ENCODE results near the gene DNAJB11.
"Not testable (repeated sequence)": the region's sequence is repeated elsewhere in the genome, so short reads cannot be mapped to it uniquely, and the experiment has no call there.

The DNAJB11 gene

DNA sequence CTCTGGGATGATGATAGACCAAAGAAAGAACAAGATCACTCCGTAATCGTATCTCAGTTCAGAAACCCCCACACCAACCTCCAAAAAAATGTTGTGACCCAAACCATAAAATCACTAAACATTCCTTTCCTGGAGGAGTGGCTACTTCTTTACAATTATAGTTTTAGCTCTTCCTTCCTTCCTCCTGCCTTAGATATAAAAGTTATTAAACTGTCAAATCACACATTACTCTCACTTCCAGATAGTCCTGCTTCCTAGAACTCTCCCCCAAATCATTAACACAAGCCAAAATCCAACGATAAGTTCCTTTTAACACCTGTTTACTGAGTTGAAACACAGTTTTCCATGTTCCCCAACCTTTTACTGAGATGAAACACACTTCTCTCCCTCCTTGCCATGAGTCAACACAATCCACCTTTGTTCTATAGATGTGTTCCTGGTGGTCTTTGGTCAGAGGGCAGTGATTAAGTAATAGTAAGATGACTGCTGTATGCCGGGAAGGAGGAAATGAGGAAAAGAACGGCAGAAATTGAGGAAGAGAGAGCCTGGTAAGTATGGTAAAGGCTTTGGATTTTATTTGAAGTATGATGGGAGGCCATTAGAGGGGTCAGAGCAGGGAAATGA lies 18.0 kb upstream of the DNAJB11 start:
- no peak for DNase-seq (ENCODE audit: low read depth in 2 of 2)

DNA sequence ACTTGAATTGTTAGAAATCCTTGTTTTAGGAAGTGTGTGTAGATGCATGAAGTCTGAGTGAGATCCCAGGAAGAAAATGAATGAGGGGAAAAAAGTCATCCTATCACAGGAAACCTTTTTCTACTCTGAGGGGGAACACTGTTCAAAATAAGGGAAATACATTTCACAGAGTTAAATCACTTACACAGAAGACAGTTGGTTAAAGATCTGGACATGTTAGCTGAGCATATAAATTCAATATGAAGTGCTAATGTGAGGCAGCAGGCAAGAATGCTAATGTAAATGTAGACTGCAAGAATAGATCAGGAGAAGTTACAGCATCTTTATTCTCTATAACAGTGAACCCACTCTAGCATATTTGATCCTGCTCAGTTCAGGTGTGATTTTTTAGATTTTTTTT lies 5.9 kb upstream of the DNAJB11 start:
- no peak for DNase-seq (ENCODE audit: low read depth in 2 of 2)

DNA sequence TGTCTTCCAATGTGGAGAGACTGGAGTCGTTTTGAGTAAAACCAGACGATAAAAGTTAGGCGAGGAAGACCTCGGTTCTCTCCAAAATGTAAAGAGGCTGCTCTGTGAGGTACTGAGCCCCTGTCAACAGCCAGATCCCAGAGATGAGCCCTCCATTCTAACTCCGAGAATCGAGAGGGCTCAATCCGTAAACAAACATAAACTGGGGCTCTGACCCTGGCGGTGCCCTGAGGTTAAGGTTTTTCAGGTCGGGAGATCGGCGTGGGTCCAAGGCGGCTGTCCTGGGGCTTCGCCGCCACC lies 3.8 kb upstream of the DNAJB11 start:
- DNase-seq (ENCODE audit: low read depth in 2 of 2), result no peak

DNA sequence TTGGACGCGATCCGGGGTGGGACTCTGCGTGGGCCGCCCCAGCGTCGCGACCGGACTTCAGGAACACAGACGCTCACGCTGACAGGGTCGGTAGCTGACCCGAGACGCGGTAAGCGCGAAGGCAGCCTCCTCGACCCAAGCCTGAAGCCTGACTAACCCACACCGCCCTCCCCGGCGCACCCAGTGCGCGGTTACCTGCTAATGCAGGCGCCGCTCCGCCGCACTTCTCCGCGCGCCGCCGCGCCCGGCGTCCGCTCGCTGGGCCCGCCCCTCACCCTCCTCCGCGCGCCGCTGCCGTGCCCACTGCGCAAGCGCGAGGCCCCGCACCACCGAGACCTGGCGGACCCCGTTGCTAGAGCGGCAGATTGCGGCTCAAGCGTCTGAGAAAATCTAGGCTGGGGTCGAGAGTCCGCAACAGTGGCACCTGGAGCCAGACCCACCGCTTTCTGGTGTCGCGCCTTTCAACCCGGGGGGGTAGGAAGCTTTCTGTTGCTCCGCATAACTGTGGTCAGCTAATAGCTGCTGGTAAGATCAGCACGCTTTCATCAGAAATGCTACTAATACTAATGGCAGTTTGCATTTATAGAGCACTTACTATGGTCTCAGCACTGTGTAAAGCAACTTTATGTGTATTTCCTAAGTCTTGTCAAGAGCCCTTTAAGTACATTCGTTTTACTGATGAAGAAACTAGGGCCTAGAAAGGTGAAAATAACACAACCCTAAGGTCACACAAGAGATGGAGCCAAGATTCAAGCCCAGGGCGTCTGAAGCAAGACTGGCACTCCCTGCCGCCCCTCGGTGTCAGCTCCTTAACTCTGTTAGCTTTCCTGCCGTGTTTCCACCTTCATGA lies 3.2 kb upstream of the DNAJB11 start, which contains the start of gene TBCCD1:
TBCCD1 (minus strand) TSS at position 268 of the 850 bp plus-strand sequence. CDS start 3,010 bp downstream, outside the sequence.
- DNase-seq (ENCODE audit: low read depth in 2 of 2), result peak; percentile 84 to 88

DNA sequence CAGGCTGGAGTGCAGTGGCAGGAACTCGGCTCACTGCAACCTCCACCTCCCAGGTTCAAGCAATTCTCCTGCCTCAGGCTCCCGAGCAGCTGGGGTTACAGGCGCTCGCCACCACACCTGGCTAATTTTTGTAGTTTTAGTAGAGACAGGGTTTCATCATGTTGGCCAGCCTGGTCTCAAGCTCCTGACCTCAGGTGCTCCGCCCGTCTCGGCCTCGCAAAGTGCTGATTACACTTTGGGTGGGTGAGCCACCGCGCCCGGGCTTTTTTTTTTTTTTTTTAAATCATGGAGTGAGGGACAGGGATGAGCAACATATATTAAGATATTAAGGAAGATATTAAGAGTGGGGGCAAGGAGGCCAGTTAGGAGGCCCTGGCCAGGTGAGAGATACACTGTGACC lies 1.2 kb upstream of the DNAJB11 start:
- not testable (repeated sequence) for DNase-seq (ENCODE audit: low read depth in 2 of 2)

DNA sequence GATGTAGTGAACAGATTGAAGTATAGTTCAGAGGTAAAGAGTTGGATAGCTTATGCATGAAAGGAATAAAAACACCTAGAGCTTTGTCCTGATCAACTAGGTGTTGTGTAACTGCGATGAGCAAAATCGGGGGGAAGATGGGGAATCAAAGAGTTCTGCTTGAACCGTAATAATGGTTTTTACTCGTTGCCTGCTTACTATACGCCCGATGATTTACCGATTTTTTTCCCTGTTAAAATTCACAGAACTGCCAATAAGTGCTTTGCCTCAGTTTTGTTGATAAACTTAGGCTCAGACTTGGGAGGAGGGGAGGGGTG lies 783 bp upstream of the DNAJB11 start:
- DNase-seq (ENCODE audit: low read depth in 2 of 2), result no peak

DNA sequence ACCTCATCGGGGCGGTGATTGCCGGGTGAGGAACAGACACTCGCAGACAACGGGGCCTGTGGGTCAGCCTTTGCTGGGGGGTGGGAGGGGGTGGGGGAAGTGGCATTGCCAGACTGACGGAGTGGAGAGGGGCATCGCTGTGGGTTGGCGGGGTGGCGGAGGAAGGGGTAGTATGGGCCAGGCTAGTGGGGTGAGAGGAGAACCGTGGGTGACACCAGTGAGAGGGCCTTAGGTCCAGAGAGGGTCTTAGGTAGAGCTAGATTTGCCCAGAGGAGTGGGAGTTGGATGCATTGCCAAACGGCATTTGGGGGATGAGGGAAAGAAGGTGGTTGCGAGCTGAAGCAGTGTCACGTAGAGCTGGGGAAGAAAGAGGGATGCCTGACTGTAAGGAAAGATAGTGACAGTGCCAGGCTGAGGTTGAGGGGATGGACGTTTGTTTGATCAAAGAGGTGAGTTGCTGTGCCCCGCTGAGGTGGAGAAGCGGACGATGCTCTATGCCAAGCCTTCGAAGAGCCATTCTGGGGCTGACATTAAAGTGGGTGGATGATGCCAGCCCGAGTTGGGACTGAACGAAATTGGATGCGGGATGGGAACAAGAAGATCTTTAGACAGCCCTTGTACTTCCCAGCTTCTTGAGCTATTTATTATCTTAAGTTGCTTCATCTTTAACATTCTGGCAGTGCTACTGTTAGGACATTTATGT lies 572 bp downstream of the DNAJB11 start:
- DNase-seq (ENCODE audit: low read depth in 2 of 2), result no peak

DNA sequence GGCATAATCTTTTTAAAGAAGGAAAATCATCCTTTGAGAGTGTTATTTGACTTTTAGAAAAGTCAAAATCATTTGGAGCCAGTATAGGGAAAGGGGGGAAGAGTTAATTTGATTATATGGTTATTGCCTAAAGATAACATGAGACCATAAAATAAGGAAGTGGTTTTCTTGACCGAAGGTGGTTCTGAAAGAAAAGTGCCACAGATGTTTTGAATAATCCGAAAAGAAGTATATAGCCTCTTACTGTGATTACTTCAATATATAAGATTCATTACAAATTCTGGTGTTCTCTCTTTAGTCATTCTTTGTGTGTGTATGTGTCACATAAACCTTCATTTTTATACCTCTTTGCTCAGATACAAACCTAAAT lies 1.1 kb downstream of the DNAJB11 start:
- no peak for DNase-seq (ENCODE audit: low read depth in 2 of 2)

DNA sequence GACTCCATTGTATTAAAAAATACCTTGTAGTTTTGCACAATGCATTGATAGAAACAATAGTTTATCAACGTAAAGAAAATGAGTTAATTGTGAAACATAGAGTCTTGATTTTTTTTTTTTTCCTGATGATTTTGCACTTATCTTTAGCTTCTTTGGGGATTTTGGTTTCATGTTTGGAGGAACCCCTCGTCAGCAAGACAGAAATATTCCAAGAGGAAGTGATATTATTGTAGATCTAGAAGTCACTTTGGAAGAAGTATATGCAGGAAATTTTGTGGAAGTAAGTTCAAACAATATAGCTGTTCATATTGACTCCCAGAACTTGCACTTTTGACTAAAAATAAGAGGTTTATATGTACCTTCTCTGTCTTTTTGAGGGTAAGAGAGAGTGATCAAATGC lies 7.0 kb downstream of the DNAJB11 start:
- no peak for DNase-seq (ENCODE audit: low read depth in 2 of 2)

DNA sequence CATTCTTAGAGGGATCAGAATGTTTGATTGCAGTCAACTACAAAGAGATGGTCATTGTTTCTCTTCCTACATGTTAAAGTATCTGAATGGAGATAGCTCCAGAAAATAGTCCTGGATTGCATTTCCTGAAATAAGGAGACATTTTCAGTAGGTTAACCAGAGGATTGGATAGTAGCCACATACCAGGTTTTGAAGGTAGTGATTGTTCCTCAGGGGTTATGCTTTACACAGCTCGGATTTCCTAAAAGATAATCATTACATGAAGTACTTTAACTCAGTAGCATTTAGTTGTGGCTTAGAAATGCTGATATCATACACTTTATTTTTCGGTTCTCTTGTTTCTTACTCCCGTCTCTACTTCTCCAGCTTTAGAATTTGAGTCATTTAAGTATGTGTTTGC lies 10.3 kb downstream of the DNAJB11 start:
- no peak for DNase-seq (ENCODE audit: low read depth in 2 of 2)

DNA sequence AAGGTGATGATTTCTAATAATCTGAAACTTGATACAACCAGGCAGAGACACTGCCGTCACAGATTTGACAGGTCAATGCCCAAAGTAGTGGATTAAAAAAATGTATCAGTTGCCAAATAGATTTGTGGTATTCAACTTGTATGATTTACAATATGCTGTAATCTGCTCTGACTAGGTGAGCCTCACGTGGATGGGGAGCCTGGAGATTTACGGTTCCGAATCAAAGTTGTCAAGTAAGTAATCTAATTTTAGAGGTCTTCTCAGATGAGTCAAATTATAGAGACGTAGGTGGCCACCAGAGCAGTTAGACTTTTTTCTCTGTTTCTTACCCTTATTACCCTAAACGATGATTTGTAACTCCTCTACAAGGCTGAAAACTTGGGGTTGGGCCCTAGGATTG lies 12.0 kb downstream of the DNAJB11 start:
- DNase-seq (ENCODE audit: low read depth in 2 of 2), result no peak

DNA sequence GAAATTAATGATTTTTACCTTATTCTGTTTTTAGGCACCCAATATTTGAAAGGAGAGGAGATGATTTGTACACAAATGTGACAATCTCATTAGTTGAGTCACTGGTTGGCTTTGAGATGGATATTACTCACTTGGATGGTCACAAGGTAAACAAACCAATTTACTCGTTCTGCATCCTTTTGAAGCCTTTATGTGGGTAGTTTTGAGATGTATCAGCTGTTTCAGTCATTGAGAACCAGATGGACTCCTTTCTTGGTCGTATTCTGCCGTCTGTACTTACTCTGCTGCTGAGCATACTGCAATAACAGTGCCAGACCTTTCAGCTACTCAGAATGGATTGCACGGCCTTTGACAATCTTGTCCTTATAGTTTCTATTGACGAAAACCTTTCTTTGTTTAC lies 13.3 kb downstream of the DNAJB11 start:
- DNase-seq (ENCODE audit: low read depth in 2 of 2), result no peak

DNA sequence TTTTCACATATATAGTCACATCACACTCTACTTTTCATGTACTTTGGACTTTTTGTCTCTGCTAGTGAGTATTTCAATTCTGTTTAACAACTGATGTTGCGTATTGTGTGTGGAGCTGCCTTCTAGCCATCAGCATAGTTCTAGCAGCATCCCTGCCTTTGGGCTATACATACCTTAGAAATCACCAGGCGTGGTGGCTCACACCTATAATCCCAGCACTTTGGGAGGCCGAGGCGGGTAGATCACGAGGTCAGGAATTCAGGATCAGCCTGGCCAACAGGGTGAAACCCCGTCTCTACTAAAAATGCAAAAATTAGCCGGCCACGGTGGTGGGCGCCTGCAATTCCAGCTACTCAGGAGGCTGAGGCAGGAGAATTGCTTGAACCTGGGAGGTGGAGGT lies 15.7 kb downstream of the DNAJB11 start:
- not testable (repeated sequence) for DNase-seq (ENCODE audit: low read depth in 2 of 2)

DNA sequence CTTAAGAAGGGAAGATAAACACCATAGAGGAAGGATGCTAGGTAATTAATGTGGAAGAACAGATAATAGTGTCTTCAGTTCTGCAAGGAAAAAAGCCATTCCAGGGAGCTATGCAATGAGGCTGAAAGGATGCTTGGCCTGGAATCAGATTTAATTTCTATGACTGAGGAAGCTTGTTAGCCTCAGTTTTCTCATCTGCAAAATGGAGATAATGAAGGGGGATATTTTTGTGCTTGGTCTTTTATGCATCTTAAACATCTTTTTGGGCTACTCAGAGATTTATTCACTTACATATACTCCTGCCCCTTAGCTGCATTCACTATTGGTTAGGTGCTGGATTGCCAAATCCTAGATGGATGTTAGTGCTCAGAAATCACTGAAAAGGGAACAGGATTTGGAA lies 16.7 kb downstream of the DNAJB11 start:
- no peak for DNase-seq (ENCODE audit: low read depth in 2 of 2)

DNA sequence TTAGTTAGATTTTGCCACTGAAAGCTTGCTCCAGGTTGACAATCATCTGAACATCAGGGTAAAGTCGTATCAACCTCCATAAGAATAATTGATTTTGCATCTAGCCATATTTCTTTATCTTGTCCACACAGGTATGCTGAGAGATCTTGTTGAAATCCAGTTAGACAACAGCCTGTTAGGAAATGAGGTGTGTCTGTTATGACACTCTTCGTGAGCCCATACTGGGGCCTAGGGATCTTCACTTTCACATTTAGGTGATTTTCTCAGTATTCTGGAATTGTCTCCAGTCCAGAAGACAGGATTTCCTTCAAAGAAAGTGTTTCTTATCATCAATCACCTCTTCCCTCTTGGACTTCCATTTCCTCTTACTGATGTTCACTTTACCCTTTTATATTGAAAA lies 18.1 kb downstream of the DNAJB11 start:
- no peak for DNase-seq (ENCODE audit: low read depth in 2 of 2)

DNA sequence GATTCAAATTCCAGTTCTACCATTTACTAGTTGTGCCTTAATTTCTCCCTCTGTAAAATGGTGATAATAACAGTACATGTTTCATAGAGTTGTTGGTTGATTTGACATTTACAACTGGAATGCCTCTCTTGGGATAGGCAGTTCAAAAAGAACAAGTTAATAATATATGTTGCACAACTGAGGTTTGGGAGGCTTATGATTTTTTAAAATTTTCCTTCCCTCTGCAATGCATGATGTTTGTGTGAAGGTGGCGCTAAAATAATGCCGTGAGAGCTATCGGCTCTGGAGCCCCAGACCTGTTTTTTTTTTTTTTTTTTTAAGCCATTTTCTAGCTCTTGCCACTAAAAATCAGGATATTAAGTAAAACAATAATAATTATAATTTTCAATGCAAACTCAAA lies 18.6 kb downstream of the DNAJB11 start:
- DNase-seq (ENCODE audit: low read depth in 2 of 2), result no peak

DNA sequence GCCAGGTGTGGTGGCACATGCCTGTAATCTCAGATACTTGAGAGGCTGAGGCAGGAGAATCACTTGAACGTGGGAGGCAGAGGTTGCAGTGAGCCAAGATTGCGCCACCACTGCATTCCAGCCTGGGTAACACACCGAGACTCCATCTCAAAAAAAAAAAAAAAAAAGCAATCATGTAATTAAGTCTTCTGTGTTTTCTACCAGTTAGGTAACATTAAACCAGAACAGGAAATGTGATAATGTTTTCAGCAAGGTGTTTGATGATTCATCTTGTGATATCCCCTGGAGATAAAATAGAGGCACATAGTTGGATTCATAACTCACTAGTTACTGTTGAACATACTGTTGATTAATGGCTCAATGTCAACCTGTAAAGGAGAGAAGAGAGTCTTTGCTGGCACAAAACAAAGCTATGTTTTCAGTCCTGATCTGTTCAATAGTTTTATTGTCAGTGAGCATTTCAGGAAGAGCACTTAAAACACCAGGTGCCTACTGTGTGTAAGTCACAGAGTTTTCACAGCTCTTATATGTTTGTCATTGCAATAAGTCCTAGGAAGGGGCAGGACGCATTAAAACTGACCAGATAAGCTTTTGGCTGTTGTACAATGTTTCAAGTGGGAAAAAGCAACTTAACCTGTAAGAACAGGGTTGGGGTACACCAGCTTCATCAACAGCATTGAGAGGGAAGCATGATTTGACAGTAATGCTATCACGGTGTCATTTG lies 19.5 kb downstream of the DNAJB11 start:
- DNase-seq (ENCODE audit: low read depth in 2 of 2), result no peak

DNA sequence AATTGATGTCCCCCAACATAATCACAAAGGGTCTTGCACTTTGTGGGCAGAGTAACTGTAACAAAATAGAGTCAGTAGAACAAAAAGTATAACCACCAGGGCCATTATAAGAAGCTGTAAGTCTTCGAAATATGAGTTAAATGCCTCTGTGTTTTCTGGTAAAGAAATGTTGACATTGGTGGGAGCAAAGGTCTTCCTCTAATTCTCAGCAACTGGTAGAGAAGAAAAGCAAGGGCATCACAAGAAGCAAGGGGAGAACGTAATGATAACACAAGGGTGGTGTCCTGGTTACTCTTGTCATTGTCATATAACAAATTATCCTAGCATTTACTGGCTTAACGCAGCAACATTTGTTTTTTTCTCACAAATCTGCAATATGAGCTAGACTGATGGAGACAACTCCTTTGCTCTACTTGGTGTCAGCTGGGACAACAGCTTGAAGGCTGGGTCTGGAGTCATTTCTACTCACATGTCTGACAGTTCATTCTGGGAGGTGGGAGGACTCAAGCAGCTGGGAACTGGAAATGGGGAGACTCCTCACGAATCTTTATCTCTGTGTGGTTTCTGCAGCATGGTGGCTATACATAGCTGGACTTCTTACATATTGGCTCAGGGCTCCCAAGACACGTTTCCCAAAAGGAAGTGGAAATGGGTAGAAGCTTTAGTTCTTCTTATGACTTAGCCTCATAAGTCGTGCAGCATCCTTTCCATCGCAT lies 20.2 kb downstream of the DNAJB11 start:
- no peak for DNase-seq (ENCODE audit: low read depth in 2 of 2)

DNA sequence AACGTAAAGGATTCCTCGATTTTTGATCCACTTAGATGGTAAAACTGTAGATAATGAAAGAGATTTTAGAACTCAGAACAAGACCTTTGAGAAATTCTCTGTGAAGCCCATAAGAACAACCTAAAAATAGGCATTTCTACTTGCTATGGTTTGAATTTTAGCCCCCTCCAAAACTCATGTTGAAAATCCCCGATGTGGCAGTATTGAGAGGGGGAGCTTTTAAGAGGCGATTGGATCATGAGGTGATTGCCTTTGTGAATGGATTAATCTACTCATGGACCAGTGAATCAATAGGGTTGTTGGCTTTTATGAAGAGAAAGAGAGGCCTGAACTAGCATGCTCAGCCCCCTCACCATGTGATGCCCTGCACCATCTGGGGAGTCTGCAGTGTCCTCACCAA lies 22.2 kb downstream of the DNAJB11 start:
- DNase-seq (ENCODE audit: low read depth in 2 of 2), result no peak

DNA sequence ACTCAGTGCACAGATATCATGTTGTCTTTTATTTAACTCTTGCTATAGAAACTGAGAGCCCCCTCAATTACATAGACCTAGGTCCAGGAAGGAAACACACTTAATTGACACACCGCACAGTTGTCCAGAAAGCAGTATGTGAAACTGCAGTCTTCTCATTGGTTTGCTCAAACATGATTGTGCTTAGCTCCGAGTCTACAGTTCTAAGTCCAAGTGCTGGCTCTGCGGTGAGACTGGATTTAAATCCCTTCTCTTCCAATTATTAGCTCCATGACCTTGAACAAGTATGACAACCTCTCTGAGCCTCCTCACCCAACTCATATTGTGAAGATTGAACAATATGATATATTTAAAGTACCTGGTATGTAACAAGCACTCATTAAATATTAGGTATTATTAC lies 23.3 kb downstream of the DNAJB11 start:
- no peak for DNase-seq (ENCODE audit: low read depth in 2 of 2)

DNA sequence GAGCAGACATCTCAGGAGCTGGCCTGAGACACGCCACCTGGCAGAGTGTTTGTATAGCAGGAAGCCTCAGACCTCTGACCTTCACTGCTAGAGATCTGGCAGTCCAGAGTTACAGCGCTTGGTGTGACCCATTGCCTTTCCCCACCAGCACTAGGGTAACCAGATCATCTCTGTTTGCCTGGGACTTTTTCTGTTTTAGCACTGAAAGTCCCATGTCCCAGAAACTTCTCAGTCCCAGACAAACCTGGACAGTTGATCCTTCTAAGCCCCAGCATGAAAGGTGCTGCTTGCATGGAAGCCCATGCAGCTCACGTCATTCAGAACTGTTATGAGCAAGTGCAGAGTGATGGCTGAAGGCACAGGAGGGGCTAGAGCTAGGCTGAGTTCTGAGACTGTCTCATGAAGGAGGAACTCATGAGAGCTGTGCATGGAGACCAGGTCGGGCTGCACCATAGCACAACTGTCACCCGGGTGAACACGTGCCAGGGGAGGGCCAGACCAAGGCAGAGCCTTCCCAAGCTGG lies 24.1 kb downstream of the DNAJB11 start:
- no peak for DNase-seq (ENCODE audit: low read depth in 2 of 2)

All from stimulated activated CD8-positive, alpha-beta memory T cell treated with anti-CD3 and anti-CD28 coated beads, Interleukin-7, amount 100 ng/mL, for 4 hours (primary cell).